ENCODE data around the gene PLAC8.

PLAC8 gene

GRCh38 chr4:83110970-83111750 is 3.4 kb downstream of the PLAC8 start:
- H3K4me2 ChIP-seq (ENCODE audit: low read depth, low read length) = peak overlapping the region; percentile 72; the same call in 1 of the 2 replicates
- H3K27me3 ChIP-seq (replicated peaks; ENCODE audit: insufficient read depth, low read length) = no peaks in the 10 kb centered on the region
- no peak for DNase-seq
- H4K20me1 ChIP-seq (ENCODE audit: insufficient read depth, low read length) = no peaks in the 10 kb centered on the region
- H3K4me1 ChIP-seq (ENCODE audit: low read length) = peaks cover 33% of the 10 kb centered on the region
- peak overlapping the region; percentile 67; the same call in 1 of the 2 replicates for H3K4me3 ChIP-seq (ENCODE audit: low read length)
- no peaks in the 10 kb centered on the region for H3K9me2 ChIP-seq (replicated peaks; ENCODE audit: insufficient read depth, low read length)
- H3K9me3 ChIP-seq (replicated peaks; ENCODE audit: insufficient read depth, low read length) = no peaks in the 10 kb centered on the region
- H3K27ac ChIP-seq (ENCODE audit: low read length) = peak overlapping the region; percentile 57; the same call in 1 of the 2 replicates
- no peaks in the 10 kb centered on the region for H3K79me2 ChIP-seq (ENCODE audit: low read length)
- no peaks in the 10 kb centered on the region for H3K36me3 ChIP-seq (replicated peaks; ENCODE audit: insufficient read depth, low read length)
- peak overlapping the region; percentile 46; the same call in 1 of the 2 replicates for H3K9ac ChIP-seq (ENCODE audit: low read length)
- TF ChIP-seq CTCF (IDR thresholded peaks at IDR 0.05; ENCODE audit: low read length) = no peak
- H3F3A ChIP-seq (ENCODE audit: insufficient read depth, low read length) = peaks cover 27% of the 10 kb centered on the region
- H2AFZ ChIP-seq (ENCODE audit: low read length) = peak overlapping the region; percentile 62

- peaks cover 30% of the 10 kb centered on the region for H3K4me1 ChIP-seq (ENCODE audit: low read length)
- peak overlapping the region; percentile 72 for H3K4me2 ChIP-seq (ENCODE audit: low read depth, low read length)
- H3F3A ChIP-seq (ENCODE audit: insufficient read depth, low read length) = peaks cover 27% of the 10 kb centered on the region
- H4K20me1 ChIP-seq (ENCODE audit: insufficient read depth, low read length) = no peaks in the 10 kb centered on the region
- H3K4me3 ChIP-seq (ENCODE audit: low read length) = peak overlapping the region; percentile 67
- no peaks in the 10 kb centered on the region for H3K9me2 ChIP-seq (replicated peaks; ENCODE audit: insufficient read depth, low read length)
- no peaks in the 10 kb centered on the region for H3K9me3 ChIP-seq (replicated peaks; ENCODE audit: insufficient read depth, low read length)
- no peak for TF ChIP-seq EZH2 (optimal IDR thresholded peaks at IDR 0.05; ENCODE audit: low read depth, low read length)
- peak; percentile 85 for TF ChIP-seq CTCF (IDR thresholded peaks at IDR 0.05; ENCODE audit: low read length)
- peak overlapping the region; percentile 46 for H3K9ac ChIP-seq (ENCODE audit: low read length)
- H3K36me3 ChIP-seq (replicated peaks; ENCODE audit: insufficient read depth, low read length) = no peaks in the 10 kb centered on the region
- peak; percentile 93 for DNase-seq
- no peaks in the 10 kb centered on the region for H3K79me2 ChIP-seq (ENCODE audit: low read length)
- peak overlapping the region; percentile 57; the same call in 1 of the 2 replicates for H3K27ac ChIP-seq (ENCODE audit: low read length)
- H3K27me3 ChIP-seq (replicated peaks; ENCODE audit: insufficient read depth, low read length) = no peaks in the 10 kb centered on the region
- peak overlapping the region; percentile 62 for H2AFZ ChIP-seq (ENCODE audit: low read length)
These were observed 4.1 kb downstream of the PLAC8 start for GRCh38 chr4:83110223-83110945.

GRCh38 chr4:83109480-83110222 is 4.9 kb downstream of the PLAC8 start:
- peak overlapping the region; percentile 62 for H2AFZ ChIP-seq (ENCODE audit: low read length)
- peak; percentile 45 for DNase-seq
- H3K79me2 ChIP-seq (ENCODE audit: low read length) = no peaks in the 10 kb centered on the region
- TF ChIP-seq CTCF (IDR thresholded peaks at IDR 0.05; ENCODE audit: low read length) (no peak), EZH2phosphoT487 (IDR thresholded peaks at IDR 0.05; ENCODE audit: low read length) (no peak), EZH2 (optimal IDR thresholded peaks at IDR 0.05; ENCODE audit: low read depth, low read length) (no peak)
- peaks cover 23% of the 10 kb centered on the region for H3K4me1 ChIP-seq (ENCODE audit: low read length)
- H3K9me3 ChIP-seq (replicated peaks; ENCODE audit: insufficient read depth, low read length) = no peaks in the 10 kb centered on the region
- H3K27ac ChIP-seq (ENCODE audit: low read length) = peak overlapping the region; percentile 57; the same call in 1 of the 2 replicates
- H3K4me2 ChIP-seq (ENCODE audit: low read depth, low read length) = peak overlapping the region; percentile 72
- H3K9me2 ChIP-seq (replicated peaks; ENCODE audit: insufficient read depth, low read length) = no peaks in the 10 kb centered on the region
- H3K36me3 ChIP-seq (replicated peaks; ENCODE audit: insufficient read depth, low read length) = no peaks in the 10 kb centered on the region
- no peaks in the 10 kb centered on the region for H4K20me1 ChIP-seq (ENCODE audit: insufficient read depth, low read length)
- H3F3A ChIP-seq (ENCODE audit: insufficient read depth, low read length) = peaks cover 27% of the 10 kb centered on the region
- peak overlapping the region; percentile 67 for H3K4me3 ChIP-seq (ENCODE audit: low read length)
- no peaks in the 10 kb centered on the region for H3K27me3 ChIP-seq (replicated peaks; ENCODE audit: insufficient read depth, low read length)
- peak overlapping the region; percentile 46 for H3K9ac ChIP-seq (ENCODE audit: low read length)
